Suppressor macrophage treated with lipopolysaccharide for 1 hour (primary cell): ENCODE measurements around the gene ADAMTS6.
"Not testable (repeated sequence)": the region's sequence is repeated elsewhere in the genome, so short reads cannot be mapped to it uniquely, and the experiment has no call there.

Experiments
- DNase-seq, 3 donors: peaks; one replicate each; pipeline ENCODE4 v3.0.0-alpha.2; 2020 to 2022

ADAMTS6 gene

GRCh38 chr5:65474130-65474711, 7.5 kb downstream of the ADAMTS6 start:
- no peak for DNase-seq

GRCh38 chr5:65468633-65469032, 13.1 kb downstream of the ADAMTS6 start:
- no peak for DNase-seq

- no peak for DNase-seq
These were observed 19.5 kb downstream of the ADAMTS6 start for GRCh38 chr5:65462139-65462705.

GRCh38 chr5:65461490-65461889, 20.2 kb downstream of the ADAMTS6 start:
- DNase-seq = no peak

- DNase-seq = no peak
These were observed 21.7 kb downstream of the ADAMTS6 start for GRCh38 chr5:65459995-65460394.

- DNase-seq = no peak
These were observed 26.7 kb downstream of the ADAMTS6 start for GRCh38 chr5:65455064-65455463.

- no peak for DNase-seq
These were observed 30.3 kb downstream of the ADAMTS6 start for GRCh38 chr5:65451436-65451835.

- no peak for DNase-seq
These were observed 35.0 kb downstream of the ADAMTS6 start for GRCh38 chr5:65446682-65447081.

GRCh38 chr5:65441800-65442199, 39.9 kb downstream of the ADAMTS6 start:
- no peak for DNase-seq

- no peak for DNase-seq
These were observed 41.3 kb downstream of the ADAMTS6 start for GRCh38 chr5:65440456-65440855.

GRCh38 chr5:65434122-65434521, 47.6 kb downstream of the ADAMTS6 start:
- no peak for DNase-seq

GRCh38 chr5:65426656-65427055, 55.1 kb downstream of the ADAMTS6 start:
- DNase-seq = no peak

GRCh38 chr5:65423623-65424022, 58.1 kb downstream of the ADAMTS6 start:
- no peak for DNase-seq

GRCh38 chr5:65418661-65419060, 63.1 kb downstream of the ADAMTS6 start:
- no peak for DNase-seq

- no peak for DNase-seq
These were observed 67.9 kb downstream of the ADAMTS6 start for GRCh38 chr5:65413822-65414221.

- DNase-seq = no peak
These were observed 68.9 kb downstream of the ADAMTS6 start for GRCh38 chr5:65412842-65413241.

GRCh38 chr5:65411356-65411755, 70.4 kb downstream of the ADAMTS6 start:
- DNase-seq = no peak

- no peak for DNase-seq
These were observed 86.1 kb downstream of the ADAMTS6 start for GRCh38 chr5:65395526-65396155.

- no peak for DNase-seq
These were observed 87.6 kb downstream of the ADAMTS6 start for GRCh38 chr5:65394087-65394486.

- DNase-seq = no peak
These were observed 90.1 kb downstream of the ADAMTS6 start for GRCh38 chr5:65391591-65391990.

GRCh38 chr5:65390208-65390607, 91.5 kb downstream of the ADAMTS6 start:
- no peak for DNase-seq

GRCh38 chr5:65383859-65384258, 97.9 kb downstream of the ADAMTS6 start:
- no peak for DNase-seq

- no peak for DNase-seq
These were observed 99.1 kb downstream of the ADAMTS6 start for GRCh38 chr5:65382582-65382981.

GRCh38 chr5:65370505-65370904, 111.2 kb downstream of the ADAMTS6 start:
- DNase-seq = not testable (repeated sequence)

GRCh38 chr5:65366655-65367054, 115.1 kb downstream of the ADAMTS6 start:
- no peak for DNase-seq
